Stomach (tissue), 9 donors: ENCODE measurements around the gene ZSCAN18. TPM values are rescaled to one million over a fixed set of nuclear protein-coding genes. Genes with fewer than 3 reads are reported as not detected.

Experiments used
- DNase-seq, 2 donors: peaks; one replicate each; pipeline versions ENCODE4 v3.0.0 to v3.0.0-alpha.2; 2013 to 2019
- H3K27ac ChIP-seq, 5 donors: fragments of 200-600 bp in 4 of 5; sonication (generic) in 4 of 5; one replicate each; pipeline ENCODE4 v1.5.1; 2013 to 2019; ENCODE audit warnings: mild to moderate bottlenecking in 1 of 5, moderate library complexity in 1 of 5
- H3K27me3 ChIP-seq, 3 donors: fragments of 200-600 bp; sonication (generic); one replicate each; pipeline ENCODE4 v1.5.1; 2017 to 2019; ENCODE audit warnings: mixed run types in 1 of 3
- H3K36me3 ChIP-seq, 4 donors: fragments of 200-600 bp; sonication (generic); 1 replicate in 3 of 4; 2 replicates in 1 of 4; pipeline ENCODE4 v1.5.1; 2016 to 2019
- H3K4me1 ChIP-seq, 4 donors: fragments of 200-600 bp; sonication (generic); one replicate each; pipeline ENCODE4 v1.5.1; 2016 to 2019
- H3K4me3 ChIP-seq, 4 donors: fragments of 200-600 bp; sonication (generic) in 3 of 4; one replicate each; pipeline ENCODE4 v1.5.1; 2016 to 2019; ENCODE audit warnings: mild to moderate bottlenecking in 1 of 4
- H3K9me3 ChIP-seq, 4 donors: fragments of 200-600 bp; sonication (generic); one replicate each; pipeline ENCODE4 v1.5.1; 2016 to 2019
- CTCF ChIP-seq, 7 experiments: fragments of 450-650 bp in 4 of 7; fragments of 200-600 bp in 3 of 7; sonication (generic) in 3 of 7; IDR thresholded peaks; one replicate each; pipeline ENCODE4 v1.5.1; 2016 to 2019; ENCODE audit warnings: antibody characterized with exemption in 7 of 7, control low read depth in 2 of 7, mild to moderate bottlenecking in 1 of 7
- EP300 ChIP-seq: sonication (generic); formaldehyde crosslinking; IDR thresholded peaks from one replicate; pipeline ENCODE4 v1.6.1; 2017; ENCODE audit warnings: antibody characterized with exemption
- POLR2A ChIP-seq, 4 donors: fragments of 450-650 bp; IDR thresholded peaks; one replicate each; pipeline ENCODE4 v1.6.1; 2016; ENCODE audit warnings: antibody characterized with exemption in 4 of 4, control low read depth in 2 of 4, mild to moderate bottlenecking in 1 of 4, moderate library complexity in 1 of 4
- POLR2AphosphoS5 ChIP-seq, 3 donors: sonication (generic); formaldehyde crosslinking; IDR thresholded peaks; one replicate each; pipeline ENCODE4 v1.6.1; 2016; ENCODE audit warnings: antibody characterized with exemption in 3 of 3
- WGBS, 5 donors: extraction: QIAGEN DNeasy Blood & Tissue Kit in 3 of 5; methylation state at CpG; one replicate each; pipeline versions ENCODE4 v1.1.5 to v1.1.7; 2013 to 2018; 5-methylcytosine and 5-hydroxymethylcytosine counted together
- intact Hi-C: fragments of 100-400 bp; cut with DNase I; formaldehyde crosslinking; loops from one replicate; pipeline ENCODE4 v1.15.1; 2023; ENCODE audit warnings: low total_unique reads
- polyA plus RNA-seq, 3 donors: library from polyadenylated mRNA; stranded (reverse); fragments of 200-250 nt; gene quantifications; one replicate each; pipeline ENCODE4 v1.2.3, GENCODE V29; 2013
- total RNA-seq, 5 donors: library from RNA; depleted of rRNA; stranded (reverse); fragments of >200 nt; gene quantifications; one replicate each; pipeline versions ENCODE4 v1.1.0 to v1.2.3, GENCODE V29; 2014 to 2016
- donor health status: healthy with polysubstance abuse.
- donor health status: Bipolar disorder and iron deficiency.
- donor health status: healthy.

The ZSCAN18 gene
- total and polyA plus RNA-seq, 8 donors = 15.5 to 327 (median 45.9) TPM

DNA sequence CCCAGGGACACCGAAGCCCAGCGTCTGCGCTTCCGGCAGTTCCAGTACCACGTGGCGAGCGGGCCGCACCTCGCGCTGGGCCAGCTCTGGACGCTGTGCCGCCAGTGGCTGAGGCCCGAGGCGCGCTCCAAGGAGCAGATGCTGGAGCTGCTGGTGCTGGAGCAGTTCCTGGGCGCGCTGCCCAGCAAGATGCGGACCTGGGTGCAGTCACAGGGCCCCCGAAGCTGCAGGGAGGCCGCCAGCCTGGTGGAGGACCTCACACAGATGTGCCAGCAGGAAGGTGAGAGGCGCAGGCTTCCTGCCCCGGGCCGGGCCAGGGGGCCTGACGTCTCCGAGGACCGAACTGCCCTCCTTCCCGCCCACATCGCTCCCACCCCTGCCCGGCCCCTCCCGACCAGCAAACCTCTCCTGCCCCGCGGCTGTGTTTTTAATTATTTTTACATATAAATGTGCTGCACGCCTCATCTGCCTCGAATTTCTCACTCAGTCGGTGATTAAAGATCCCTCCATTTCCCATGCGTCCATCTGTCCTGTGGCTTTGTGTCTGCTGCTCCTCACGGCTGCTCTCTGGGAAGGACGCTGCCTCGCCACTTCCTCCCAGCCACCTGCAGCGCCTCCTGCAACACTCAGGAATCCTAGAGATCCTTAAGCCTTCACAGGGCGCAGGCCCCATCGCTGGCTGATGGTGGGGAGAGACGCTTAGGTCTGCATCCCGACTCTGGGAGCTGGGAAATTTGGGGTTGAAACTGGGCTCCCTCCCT lies 59.9 kb downstream of the ZSCAN18 start:
- Histone ChIP-seq H3K4me3 (no peak overlapping the region), H3K9me3 (peaks cover 21 to 100% (median 97%) of the 10 kb centered on the region in 4 donors)

GRCh38 chr19:58035863-58036262 lies 62.2 kb downstream of the ZSCAN18 start:
- peaks cover 8 to 97% (median 91%) of the 10 kb centered on the region in 4 donors for H3K9me3 ChIP-seq
- intact Hi-C loops = no loop called here
- peaks cover 15 to 66% (median 16%) of the 10 kb centered on the region in 3 donors for H3K27me3 ChIP-seq
- TF ChIP-seq EP300 (no peak), CTCF (IDR thresholded peaks at IDR 0.05) (no peak), POLR2AphosphoS5 (IDR thresholded peaks at IDR 0.05) (no peak), POLR2A (IDR thresholded peaks at IDR 0.05) (no peak)
- WGBS, 5 donors = 74 to 78% (median 74%) methylated on average over 8 of the region's 8 CpGs
- H3K4me1 ChIP-seq = peaks cover 0 to 5% (median 0%) of the 10 kb centered on the region in 4 donors
- no peak for DNase-seq
- H3K4me3 ChIP-seq = no peak overlapping the region
- peaks cover 0 to 2% (median 0%) of the 10 kb centered on the region in 4 donors for H3K36me3 ChIP-seq
- H3K27ac ChIP-seq = no peak overlapping the region

More for the DNA sequence above, 59.9 kb downstream of the ZSCAN18 start:
- TF ChIP-seq CTCF (IDR thresholded peaks at IDR 0.05) (no peak), EP300 (no peak), POLR2A (IDR thresholded peaks at IDR 0.05) (no peak), POLR2AphosphoS5 (IDR thresholded peaks at IDR 0.05) (no peak)
- peak in 1 of 2 donors; percentile 49 for DNase-seq
- 16 to 39% (median 27%) methylated on average over 32 to 44 of the region's 44 CpGs for WGBS, 5 donors
- Histone ChIP-seq H3K27ac (no peak overlapping the region), H3K36me3 (peaks cover 0 to 9% (median 0%) of the 10 kb centered on the region in 4 donors), H3K27me3 (peaks cover 14 to 58% (median 16%) of the 10 kb centered on the region in 3 donors), H3K4me1 (peaks cover 0 to 5% (median 0%) of the 10 kb centered on the region in 4 donors)
- intact Hi-C loops = no loop called here

DNA sequence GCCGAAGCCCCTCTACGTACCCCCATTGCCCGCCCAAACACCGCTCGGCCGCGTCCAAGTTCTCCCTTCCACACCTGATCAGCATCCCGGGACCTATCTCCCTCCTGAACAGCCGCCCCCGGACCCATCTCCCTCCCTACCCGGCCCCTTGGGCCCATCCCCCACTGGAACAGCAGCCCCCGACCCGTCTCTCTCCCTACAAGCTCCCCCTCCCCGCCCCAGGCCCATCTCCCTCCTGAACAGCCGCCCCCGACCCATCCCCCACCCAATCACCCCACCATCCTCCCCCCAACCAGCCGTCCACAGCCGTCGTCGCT lies 63.6 kb downstream of the ZSCAN18 start:
- H3K9me3 ChIP-seq = peaks cover 10 to 95% (median 89%) of the 10 kb centered on the region in 4 donors
- no peaks in the 10 kb centered on the region for H3K36me3 ChIP-seq
- peak overlapping the region; percentile 24 to 44 (median 38) for H3K4me3 ChIP-seq
- no peak for TF ChIP-seq EP300
- TF ChIP-seq POLR2A (IDR thresholded peaks at IDR 0.05) = no peak
- no peak for TF ChIP-seq CTCF (IDR thresholded peaks at IDR 0.05)
- no peak for TF ChIP-seq POLR2AphosphoS5 (IDR thresholded peaks at IDR 0.05)
- H3K27ac ChIP-seq = peak overlapping the region in 2 of 5 donors; percentile 54 to 72
- peaks cover 0 to 5% (median 0%) of the 10 kb centered on the region in 4 donors for H3K4me1 ChIP-seq
- intact Hi-C loops = no loop called here
- 6 to 13% (median 7%) methylated on average over 15 to 20 of the region's 20 CpGs for WGBS, 5 donors
- peaks cover 15 to 66% (median 16%) of the 10 kb centered on the region in 3 donors for H3K27me3 ChIP-seq
- DNase-seq = peak in 1 of 2 donors; percentile 45

Other genes with a start within 250 kb of the ZSCAN18 start
- 10 to 100 TPM; 18.0 to 52.7 (median 26.4) TPM for gene ZNF587, start 248.4 kb downstream of the ZSCAN18 start, total RNA-seq
- gene ZNF587, start 248.4 kb downstream of the ZSCAN18 start, polyA plus RNA-seq = 10 to 100 TPM in 1 of 3 donors, 1 to 10 TPM in 2; 2.7 to 14.5 (median 4.4) TPM
- gene ZNF814, start 209.2 kb downstream of the ZSCAN18 start, total RNA-seq = 10 to 100 TPM in 3 of 5 donors, 1 to 10 TPM in 1, under 1 TPM in 1; 0.45 to 31.0 (median 10.3) TPM
- 1 to 10 TPM; 1.5 to 6.2 (median 3.8) TPM for gene ZNF814, start 209.2 kb downstream of the ZSCAN18 start, polyA plus RNA-seq
- 10 to 100 TPM; 18.3 to 38.8 (median 28.1) TPM for gene ZNF417, start 181.6 kb downstream of the ZSCAN18 start, total RNA-seq
- gene ZNF417, start 181.6 kb downstream of the ZSCAN18 start, polyA plus RNA-seq = 1 to 10 TPM; 1.2 to 3.4 (median 1.5) TPM
- gene ZNF418, start 162.8 kb downstream of the ZSCAN18 start, total RNA-seq = 10 to 100 TPM in 4 of 5 donors, not detected in 1; 12.5 to 55.4 (median 32.7) TPM
- 1 to 10 TPM; 1.1 to 4.5 (median 3.2) TPM for gene ZNF418, start 162.8 kb downstream of the ZSCAN18 start, polyA plus RNA-seq
- gene ZNF256, start 150.5 kb downstream of the ZSCAN18 start, total RNA-seq = 10 to 100 TPM in 1 of 5 donors, 1 to 10 TPM in 1, under 1 TPM in 1, not detected in 2; 0.89 to 15.4 (median 2.5) TPM
- 1 to 10 TPM; 1.4 to 3.5 (median 1.8) TPM for gene ZNF256, start 150.5 kb downstream of the ZSCAN18 start, polyA plus RNA-seq
- not detected for gene C19orf18, start 123.7 kb downstream of the ZSCAN18 start, total RNA-seq
- gene C19orf18, start 123.7 kb downstream of the ZSCAN18 start, polyA plus RNA-seq = 1 to 10 TPM; 2.1 to 4.0 (median 3.2) TPM
- gene ZNF606, start 95.4 kb downstream of the ZSCAN18 start, total RNA-seq = 10 to 100 TPM in 3 of 5 donors, 1 to 10 TPM in 2; 5.8 to 35.2 (median 18.0) TPM
- 1 to 10 TPM; 1.2 to 6.3 (median 5.2) TPM for gene ZNF606, start 95.4 kb downstream of the ZSCAN18 start, polyA plus RNA-seq
- gene ZSCAN1, start 64.2 kb downstream of the ZSCAN18 start, total RNA-seq = under 1 TPM in 1 of 5 donors, not detected in 4; 0.92 TPM
- gene ZSCAN1, start 64.2 kb downstream of the ZSCAN18 start, polyA plus RNA-seq = under 1 TPM in 2 of 3 donors, not detected in 1; 0.20 to 0.44 TPM
- 10 to 100 TPM in 1 of 5 donors, 1 to 10 TPM in 3, not detected in 1; 3.5 to 16.3 (median 7.6) TPM for gene ZNF135, start 38.9 kb downstream of the ZSCAN18 start, total RNA-seq
- 1 to 10 TPM; 1.6 to 4.9 (median 2.7) TPM for gene ZNF135, start 38.9 kb downstream of the ZSCAN18 start, polyA plus RNA-seq
- 10 to 100 TPM in 1 of 5 donors, 1 to 10 TPM in 3, under 1 TPM in 1; 0.58 to 18.2 (median 4.9) TPM for gene ZNF329, start 52.6 kb upstream of the ZSCAN18 start, total RNA-seq
- gene ZNF329, start 52.6 kb upstream of the ZSCAN18 start, polyA plus RNA-seq = 1 to 10 TPM; 3.3 to 3.9 (median 3.4) TPM
- 10 to 100 TPM in 4 of 5 donors, 1 to 10 TPM in 1; 6.2 to 46.9 (median 28.6) TPM for gene ZNF274, start 84.8 kb upstream of the ZSCAN18 start, total RNA-seq
- 10 to 100 TPM in 2 of 3 donors, 1 to 10 TPM in 1; 5.9 to 16.1 (median 12.2) TPM for gene ZNF274, start 84.8 kb upstream of the ZSCAN18 start, polyA plus RNA-seq
- 10 to 100 TPM in 4 of 5 donors, 1 to 10 TPM in 1; 9.6 to 60.7 (median 34.8) TPM for gene ZNF544, start 130.7 kb upstream of the ZSCAN18 start, total RNA-seq
- gene ZNF544, start 130.7 kb upstream of the ZSCAN18 start, polyA plus RNA-seq = 10 to 100 TPM in 2 of 3 donors, 1 to 10 TPM in 1; 9.5 to 17.7 (median 17.0) TPM
- gene ZNF8, start 180.7 kb upstream of the ZSCAN18 start, total RNA-seq = 1 to 10 TPM; 1.4 to 9.0 (median 4.9) TPM
- 1 to 10 TPM in 1 of 3 donors, under 1 TPM in 2; 0.81 to 1.1 (median 0.95) TPM for gene ZNF8, start 180.7 kb upstream of the ZSCAN18 start, polyA plus RNA-seq
- 10 to 100 TPM; 25.2 to 93.6 (median 48.4) TPM for gene ERVK3-1, start 207.1 kb upstream of the ZSCAN18 start, total RNA-seq
- 10 to 100 TPM; 25.0 to 45.1 (median 35.1) TPM for gene ERVK3-1, start 207.1 kb upstream of the ZSCAN18 start, polyA plus RNA-seq
- 1 to 10 TPM in 3 of 5 donors, under 1 TPM in 1, not detected in 1; 0.45 to 5.2 (median 1.6) TPM for gene ZSCAN22, start 228.8 kb upstream of the ZSCAN18 start, total RNA-seq
- gene ZSCAN22, start 228.8 kb upstream of the ZSCAN18 start, polyA plus RNA-seq = 1 to 10 TPM in 1 of 3 donors, under 1 TPM in 2; 0.75 to 1.4 (median 0.83) TPM